KG1 (cell line): Measurements from ENCODE around the gene DOCK7.
"Not testable (repeated sequence)": the region's sequence is repeated elsewhere in the genome, so short reads cannot be mapped to it uniquely, and the experiment has no call there.

Experiments used
- DNase-seq: peaks from one replicate; lab custom pipeline; 2025; lab: John Stamatoyannopoulos, UW

Gene DOCK7

DNA sequence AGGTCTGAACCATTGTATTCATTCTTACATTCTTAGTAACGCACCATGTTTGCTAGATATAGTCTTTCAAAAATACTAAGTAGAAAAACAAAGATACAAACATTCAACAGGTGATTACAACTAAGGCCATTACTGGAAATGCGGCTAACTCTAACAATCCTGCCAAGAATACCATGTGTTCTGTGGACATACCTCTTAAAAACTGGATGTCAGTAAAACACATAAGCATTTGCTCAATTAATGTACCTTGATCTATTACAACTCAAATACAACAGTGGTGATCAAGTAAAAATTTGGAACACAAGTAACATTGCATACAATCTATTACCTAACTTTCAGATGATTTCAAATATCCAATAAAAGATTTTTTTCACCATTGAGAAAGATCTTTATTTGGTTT is 75.4 kb downstream of the DOCK7 start:
- no peak for DNase-seq

DNA sequence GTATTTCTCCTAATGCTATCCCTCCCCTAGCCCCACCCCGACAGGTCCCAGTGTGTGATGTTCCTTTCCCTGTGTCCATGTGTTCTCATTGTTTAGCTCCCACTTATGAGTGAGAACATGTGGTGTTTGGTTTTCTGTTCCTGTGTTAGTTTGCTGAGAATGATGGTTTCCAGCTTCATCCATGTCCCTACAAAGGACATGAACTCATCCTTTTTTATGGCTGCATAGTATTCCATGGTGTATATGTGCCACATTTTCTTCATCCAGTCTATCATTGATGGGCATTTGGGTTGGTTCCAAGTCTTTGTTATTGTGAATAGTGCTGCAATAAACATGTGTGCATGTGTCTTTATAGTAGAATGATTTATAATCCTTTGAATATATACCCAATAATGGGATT is 77.6 kb downstream of the DOCK7 start:
- DNase-seq = not testable (repeated sequence)

DNA sequence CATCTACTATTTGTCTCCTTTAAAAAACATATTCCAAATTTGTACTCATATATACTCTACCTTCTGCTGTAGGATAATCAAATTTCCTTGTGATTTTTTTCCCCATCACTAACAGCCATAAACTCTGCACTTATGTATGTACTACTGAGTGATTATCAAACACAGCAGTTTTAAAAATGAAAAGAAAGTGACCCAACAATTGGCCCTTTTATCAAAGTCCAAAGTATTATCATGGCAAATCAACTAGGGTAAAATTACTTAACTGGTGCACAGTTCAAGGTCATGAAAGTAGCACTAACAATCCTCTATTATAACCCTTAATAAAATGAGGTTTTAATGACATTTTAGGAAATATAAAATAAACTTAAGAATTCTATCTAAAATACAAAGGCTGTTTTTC is 79.3 kb downstream of the DOCK7 start:
- no peak for DNase-seq

DNA sequence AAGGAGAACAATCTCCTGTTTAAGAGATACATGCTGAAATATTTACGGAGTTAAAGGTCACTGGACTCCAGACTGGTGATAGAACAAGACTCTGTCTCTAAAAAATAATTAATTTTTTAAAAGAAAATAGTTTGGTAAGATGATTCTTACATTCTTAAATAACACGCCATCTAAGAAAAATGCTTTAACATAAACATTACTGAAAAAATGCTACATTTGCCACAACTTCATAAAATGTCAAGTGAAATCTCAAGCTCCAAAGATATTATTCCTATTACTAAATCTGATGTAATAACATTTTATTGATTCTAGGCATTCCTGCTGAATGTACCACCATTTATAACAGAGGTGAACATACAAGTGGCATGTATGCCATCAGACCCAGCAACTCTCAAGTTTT is 86.7 kb downstream of the DOCK7 start:
- DNase-seq = no peak

DNA sequence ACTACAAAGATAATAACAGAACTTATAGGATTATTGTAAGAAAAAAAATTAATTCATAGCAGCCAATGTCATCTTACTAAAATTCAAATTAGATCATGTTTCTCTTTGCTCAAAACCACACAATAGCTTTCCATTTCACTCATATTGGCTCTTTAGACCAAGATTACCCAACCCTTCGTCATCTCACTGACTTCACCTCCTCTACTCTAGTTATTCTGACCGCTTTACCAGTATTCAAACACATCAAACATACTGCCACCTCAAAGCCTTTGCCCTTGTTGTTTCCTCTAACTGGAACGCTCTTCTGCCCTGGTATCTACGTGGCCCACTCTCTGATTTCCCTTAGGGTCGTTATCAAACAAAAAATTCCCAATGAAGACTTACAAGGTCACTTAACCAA is 89.1 kb downstream of the DOCK7 start:
- DNase-seq = no peak

DNA sequence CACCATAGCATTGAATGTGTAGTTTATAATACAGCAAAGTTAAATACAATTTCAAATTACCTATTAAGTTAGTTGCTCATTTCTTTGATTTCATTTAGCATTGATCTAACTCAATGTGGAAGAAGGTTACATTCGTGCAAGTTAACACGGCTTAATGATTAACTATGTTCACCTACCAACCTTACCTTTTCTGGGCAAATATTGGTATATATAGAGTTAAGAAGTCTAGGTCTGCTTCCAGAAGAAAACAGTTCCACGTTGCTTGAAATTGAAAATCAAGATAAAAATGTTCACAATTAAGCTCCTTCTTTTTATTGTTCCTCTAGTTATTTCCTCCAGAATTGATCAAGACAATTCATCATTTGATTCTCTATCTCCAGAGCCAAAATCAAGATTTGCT is 90.9 kb downstream of the DOCK7 start, which contains the start of gene ANGPTL3:
ANGPTL3 (plus strand) TSS at position 240 of the 400 bp plus-strand sequence; CDS start at position 287, 47 bp downstream.
- DNase-seq = no peak

DNA sequence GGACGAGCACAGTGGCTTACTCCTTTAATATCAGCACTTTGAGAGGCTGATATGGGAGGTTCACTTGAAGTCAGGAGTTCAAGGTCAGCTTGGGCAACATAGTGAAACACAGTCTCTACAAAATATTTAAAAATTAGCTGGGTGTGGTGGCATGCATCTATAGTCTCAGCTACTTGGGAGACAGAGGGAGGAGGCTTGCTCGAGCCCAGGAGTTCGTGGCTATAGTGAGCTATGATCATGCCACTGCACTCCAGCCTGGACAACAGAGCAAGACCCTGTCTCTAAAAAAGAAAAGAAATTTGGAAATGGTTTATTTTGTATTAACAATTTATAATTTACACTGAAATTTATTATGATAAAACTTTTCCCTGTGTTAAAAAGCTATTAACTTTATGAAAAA is 92.5 kb downstream of the DOCK7 start:
- no peak for DNase-seq

DNA sequence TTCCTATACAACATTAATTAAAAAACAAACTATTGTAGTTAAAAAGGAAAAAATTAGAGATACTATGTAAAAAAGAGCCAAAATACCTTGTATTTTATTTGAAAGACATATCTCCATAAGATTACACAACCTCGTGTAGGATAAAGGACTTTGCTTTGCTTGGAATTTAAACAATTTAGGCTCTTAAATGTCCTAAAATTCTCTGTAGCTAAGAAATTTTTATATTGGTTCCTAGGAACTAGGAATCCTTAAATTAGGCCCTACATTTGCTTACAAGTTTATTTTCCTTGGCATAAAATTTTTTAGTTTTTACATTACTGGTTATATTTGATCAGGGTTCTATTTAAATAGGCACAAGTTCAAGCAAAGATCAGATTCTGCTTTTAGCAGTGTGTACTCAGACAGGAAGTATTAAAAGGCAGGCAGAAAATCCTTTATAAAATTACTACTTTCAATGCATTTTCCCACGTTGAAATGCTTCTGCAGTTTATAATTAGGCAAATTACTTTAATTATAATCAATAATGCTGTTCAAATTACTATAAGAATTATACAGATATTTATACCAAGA is 94.3 kb downstream of the DOCK7 start:
- DNase-seq = no peak

DNA sequence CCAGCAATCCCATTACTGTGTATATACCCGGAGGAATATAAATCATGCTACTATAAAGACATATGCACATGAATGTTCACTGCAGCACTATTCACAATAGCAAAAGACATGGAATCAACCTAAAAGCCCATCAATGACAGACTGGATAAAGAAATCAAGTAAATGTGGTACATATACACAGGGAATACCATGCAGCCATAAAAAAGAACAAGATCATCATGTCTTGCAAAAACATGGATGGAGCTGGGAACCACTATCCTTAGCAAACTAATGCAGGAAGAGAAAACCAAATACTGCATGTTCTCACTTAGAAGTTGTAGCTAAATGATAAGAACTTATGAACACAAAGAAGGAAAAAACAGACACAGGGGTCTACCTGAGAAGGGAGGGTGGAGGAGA is 97.2 kb downstream of the DOCK7 start:
- DNase-seq = no peak

DNA sequence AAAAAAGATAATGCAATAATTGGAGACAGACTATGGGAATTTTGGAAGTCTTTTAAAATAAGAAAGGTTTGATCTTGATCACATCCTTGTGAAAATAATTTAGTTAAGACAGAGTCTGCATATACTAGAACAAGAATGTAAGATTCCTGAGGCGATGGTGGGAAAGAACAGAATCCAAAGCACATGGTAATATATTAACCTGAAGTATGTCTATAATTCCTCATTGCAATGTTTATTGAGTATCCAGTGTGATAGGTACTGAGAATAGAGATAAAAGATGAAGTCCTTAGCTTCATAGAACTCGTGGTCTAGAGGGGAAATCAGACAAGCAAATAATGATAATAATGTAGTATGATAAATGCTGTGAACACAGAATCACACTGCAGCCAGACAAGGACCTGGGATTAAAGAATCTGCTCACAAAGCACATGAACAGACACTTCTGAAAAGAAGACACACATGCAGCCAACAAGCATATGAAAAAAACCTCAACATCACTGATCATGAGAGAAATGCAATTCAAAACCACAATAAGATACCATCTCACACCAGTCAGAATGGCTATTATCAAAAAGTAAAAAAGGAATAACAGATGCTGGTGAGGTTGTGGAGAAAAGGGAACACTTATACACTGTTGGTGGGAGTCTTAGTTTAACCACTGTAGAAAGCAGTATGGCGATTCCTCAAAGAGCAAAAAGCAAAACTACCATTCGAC is 97.8 kb downstream of the DOCK7 start:
- no peak for DNase-seq

DNA sequence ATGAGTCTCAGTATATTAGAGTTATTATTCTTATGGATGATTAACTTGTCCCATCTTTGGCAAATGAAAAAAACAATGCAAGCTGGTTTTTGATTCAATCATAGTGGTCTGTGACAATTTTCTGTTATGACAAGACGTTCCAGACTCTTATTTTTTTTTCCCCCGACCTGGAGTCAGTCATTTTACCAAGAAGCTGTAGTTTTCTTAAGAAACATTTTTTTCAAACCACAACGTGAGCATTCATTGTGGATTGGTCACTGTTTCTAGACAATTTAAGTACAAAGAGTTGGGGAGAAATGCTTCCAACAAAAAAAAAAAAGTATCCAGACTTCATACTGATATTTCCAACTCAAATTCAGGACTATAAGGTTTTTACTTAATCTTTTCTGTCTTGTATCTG is 98.9 kb downstream of the DOCK7 start:
- no peak for DNase-seq

DNA sequence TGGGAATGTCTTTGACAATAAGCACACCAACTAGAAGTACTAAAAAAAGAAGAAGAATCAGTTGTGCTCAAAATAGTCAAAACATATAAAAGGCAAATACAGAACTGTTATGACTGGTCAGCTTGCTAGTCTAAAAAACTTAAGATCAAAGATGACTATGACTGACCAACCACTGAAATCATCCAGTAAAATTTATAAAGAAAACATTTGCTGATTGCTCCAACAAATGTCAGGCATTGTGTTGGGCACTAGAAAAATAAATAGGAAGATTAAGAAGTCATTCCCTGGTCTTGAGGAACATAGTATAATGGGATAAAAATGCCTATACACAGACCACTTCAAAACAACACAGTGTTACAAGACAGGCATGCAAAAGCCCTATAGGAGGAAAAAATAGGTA is 100.2 kb downstream of the DOCK7 start:
- no peak for DNase-seq

DNA sequence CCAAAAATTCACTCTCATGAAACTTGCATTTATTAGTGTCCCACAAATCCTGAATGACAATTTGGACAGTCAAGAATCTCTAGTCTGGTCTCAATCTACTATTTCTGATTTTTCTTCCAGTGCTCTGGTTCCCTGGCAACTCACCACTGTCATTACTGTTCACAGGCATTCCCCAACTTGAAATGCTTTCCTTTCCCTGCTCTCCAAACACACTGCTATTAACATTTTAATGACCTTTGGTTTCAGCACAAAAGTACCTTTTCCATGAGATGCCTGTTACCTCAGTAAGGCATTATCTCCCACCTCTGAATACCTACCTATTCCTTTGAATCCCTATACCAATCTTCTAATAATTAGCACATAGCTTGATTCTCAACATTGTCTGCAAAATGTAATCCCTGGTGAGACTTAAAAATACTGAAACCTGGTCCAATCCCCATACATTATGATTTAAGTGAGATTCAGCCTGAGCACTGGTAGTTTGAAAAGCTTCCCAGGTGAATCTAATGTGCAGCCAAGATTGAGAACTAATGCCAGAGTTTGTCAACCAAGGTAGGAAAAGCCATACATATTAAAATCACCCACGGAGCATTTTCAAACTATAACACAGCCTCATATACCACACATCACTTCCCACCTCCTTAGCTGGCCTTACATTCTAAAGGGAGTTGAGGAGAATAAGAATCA is 102.6 kb downstream of the DOCK7 start:
- no peak for DNase-seq

DNA sequence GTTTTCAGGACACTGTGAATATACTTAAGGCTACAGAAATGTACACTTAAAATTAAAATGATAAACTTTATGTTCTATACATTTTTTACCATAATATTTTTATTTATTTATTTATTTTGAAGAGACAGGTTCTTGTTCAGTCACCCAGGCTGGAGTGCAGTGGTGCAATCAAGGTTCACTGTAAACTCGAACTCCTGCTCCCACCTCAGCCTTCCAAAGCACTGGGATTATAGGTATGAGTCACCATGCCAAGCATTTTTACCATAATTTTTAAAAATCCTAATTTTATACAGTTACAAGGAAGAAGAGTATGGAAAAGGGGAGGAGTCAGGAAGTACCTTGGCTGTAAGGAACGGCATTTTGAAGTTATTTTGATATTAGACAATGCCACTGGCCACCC is 114.5 kb downstream of the DOCK7 start:
- no peak for DNase-seq

DNA sequence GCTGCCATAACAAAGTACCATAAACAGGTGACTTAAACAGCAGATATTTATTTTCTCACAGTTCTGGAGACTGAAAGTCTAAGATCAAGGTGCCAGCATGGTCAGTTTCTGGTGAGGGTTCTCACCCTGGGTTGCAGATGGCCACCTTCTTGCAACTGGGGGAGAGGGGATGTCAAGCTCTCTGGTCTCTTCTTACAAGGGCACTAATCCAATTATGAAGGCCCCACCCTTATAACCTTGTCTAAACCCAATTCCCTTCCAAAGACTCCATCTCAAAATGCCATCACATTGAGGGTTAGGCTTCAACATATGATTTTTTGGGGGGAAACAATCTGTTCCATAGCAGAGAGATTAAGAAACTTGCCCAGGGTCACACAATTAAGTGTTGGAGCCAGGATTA is 115.7 kb downstream of the DOCK7 start:
- DNase-seq = no peak

DNA sequence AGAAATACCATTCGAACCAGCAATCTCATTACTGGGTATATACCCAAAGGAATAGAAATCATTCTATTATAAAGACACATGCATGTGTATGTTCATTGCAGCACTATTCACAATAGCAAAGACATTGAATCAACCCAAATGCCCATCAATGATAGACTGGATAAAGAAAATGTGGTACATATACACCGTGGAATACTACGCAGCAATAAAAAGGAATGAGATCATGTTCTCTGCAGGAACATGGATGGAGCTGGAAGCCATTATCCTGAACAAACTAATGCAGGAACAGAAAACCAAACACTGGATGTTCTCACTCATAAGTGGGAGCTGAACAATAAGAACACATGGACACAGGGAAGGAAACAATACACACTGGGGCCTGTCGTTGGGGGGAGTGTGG is 116.7 kb downstream of the DOCK7 start:
- DNase-seq = not testable (repeated sequence)

DNA sequence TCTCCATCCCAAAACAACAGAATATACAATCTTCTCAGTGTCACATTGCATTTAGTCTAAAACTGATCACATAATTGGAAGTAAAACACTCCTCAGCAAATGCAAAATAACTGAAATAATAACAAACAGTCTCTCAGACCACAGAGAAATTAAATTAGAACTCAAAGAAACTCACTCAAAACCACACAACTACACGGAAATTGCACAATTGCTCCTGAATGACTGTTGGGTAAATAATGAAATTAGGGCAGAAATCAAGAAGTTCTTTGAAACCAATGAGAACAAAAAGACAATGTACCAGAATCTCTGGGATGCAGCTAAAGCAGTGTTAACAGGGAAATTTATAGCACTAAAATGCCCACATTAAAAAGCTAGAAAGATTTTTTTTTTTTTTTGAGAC is 120.3 kb downstream of the DOCK7 start:
- not testable (repeated sequence) for DNase-seq

DNA sequence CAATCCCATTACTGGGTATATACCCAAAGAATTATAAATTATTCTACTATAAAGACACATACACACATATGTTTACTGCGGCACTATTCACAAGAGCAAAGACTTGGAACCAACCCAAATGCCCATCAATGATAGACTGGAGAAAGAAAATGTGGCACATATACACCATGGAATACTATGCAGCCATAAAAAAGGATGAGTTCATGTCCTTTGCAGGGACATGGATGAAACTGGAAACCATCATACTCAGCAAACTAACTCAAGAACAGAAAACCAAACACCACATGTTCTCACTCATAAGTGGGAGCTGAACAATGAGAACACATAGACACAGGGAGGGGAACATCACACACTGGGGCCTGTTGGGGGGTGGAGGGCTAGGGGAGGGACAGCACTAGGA is 121.0 kb downstream of the DOCK7 start:
- DNase-seq = not testable (repeated sequence)

DNA sequence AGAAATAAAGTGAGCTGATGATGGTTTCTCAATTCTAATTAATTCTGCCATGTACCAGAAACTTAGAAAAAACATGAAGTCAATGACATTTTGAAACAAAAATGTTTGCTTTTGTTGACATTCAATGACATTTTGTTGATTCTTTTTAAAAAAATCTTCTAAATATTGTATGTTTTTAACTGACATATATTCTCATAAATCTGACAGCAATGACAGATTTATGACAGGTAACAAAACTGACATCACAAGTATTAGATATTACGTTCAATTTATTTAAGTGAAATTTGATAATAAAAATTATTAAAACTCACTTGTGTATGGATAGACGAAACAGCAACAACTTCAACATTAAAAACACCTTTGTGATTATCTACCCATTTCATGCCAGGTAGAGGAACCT is 126.9 kb downstream of the DOCK7 start:
- DNase-seq = no peak

DNA sequence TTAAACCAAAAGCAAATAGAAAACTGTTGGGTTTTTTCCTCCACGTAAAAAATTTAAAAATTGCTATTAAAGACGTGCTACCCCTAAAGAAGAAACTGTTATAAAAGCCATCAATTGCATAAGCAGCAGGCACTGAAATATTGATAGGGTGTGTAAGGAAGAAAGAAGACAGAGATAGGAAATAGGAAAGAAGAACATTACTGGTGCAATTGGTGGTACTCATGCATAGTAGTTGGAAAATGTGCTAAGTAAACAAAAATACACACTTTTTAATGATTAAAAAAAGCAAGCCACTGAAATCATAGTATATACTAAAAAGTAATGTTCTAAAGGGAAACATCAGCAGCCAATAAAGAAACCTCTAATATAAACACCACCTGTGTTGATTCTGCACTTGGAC is 143.6 kb downstream of the DOCK7 start:
- DNase-seq = no peak

DNA sequence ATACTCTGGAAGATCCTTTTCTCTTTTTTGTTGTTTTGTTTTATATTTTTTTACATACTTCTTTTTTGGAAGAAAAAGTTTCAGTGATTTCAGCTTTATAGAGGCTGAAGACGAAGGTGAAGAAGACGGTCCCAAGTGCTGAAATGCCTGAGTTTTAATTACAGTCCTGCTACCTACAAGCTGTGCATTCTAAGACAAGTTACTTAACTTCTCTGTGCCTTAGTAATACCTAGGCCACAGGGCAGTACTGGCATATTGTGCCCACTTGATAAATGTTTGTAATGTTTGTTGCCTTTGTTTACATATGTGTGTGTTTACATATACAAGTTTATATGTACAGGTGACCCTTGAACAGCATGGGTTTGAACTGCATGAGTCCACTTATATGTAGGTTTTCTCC is 147.1 kb downstream of the DOCK7 start:
- no peak for DNase-seq

DNA sequence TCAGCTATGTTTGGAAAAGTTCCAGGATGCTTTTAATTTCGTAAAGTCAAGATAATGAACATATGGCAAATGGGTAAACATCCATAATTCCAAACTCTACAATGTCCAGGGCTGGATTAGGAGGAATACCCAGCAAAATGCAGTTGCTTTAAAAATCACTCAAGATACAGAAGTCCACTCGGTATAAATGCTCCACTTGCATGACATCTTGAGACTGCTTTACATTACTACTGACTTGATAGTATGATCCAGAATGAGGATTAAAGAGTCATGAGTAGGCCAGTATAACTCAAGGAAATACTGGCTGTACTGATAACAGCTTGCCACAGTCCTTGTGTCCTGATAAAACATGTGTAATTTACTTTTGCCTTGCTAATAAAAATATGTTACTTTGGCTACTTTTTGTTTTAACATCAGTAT is 149.1 kb downstream of the DOCK7 start:
- DNase-seq = no peak

DNA sequence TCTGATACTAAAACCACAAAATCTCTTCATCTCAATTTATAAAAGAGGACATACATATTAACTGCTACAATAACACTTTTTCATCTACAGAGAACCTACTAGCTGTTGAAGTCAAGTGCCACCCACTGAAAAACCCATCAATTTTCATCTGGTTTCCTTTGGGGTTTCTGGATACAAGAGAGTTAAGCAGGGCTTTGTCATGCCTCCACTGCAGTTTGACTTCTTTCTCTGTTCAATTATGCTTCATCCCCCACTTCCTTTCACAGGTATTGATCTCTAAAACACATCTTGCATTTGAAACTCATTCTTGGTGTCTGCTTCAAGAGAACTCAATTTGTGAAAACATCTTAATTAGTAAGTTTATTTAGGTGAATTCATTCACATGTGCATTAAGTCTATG is 151.3 kb downstream of the DOCK7 start:
- DNase-seq = no peak
